GM12872 (cell line): ENCODE measurements around the gene SHLD2.

Source experiments
- TF ChIP-seq, protein P1 (sequence below): IDR thresholded peaks from 3 replicates; pipeline ENCODE4 v1.5.1; 2011; ENCODE audit warnings: low read depth, mild to moderate bottlenecking, low read length, moderate library complexity; ENCODE audit not compliant: insufficient read depth

SHLD2 gene

DNA sequence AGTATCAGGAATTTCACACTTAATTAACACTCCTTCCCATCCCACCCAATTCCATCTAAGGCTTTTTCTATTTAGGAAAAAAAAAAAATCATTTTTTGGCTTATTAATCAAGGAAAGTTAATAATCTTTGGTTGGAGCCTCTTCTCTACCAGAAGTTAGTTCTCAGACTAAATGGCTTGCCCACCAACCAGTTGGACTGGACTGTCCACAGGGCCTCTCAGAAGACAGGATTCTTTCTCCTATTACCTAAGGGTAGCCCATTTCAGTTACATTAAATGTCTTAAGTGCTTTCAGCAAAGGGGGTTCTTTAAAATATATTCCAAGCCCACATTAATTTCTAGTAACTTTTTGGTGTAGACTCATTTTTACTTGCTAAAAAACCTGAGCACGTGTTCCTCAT is 35.6 kb upstream of the SHLD2 start:
- TF ChIP-seq, protein P1, sequence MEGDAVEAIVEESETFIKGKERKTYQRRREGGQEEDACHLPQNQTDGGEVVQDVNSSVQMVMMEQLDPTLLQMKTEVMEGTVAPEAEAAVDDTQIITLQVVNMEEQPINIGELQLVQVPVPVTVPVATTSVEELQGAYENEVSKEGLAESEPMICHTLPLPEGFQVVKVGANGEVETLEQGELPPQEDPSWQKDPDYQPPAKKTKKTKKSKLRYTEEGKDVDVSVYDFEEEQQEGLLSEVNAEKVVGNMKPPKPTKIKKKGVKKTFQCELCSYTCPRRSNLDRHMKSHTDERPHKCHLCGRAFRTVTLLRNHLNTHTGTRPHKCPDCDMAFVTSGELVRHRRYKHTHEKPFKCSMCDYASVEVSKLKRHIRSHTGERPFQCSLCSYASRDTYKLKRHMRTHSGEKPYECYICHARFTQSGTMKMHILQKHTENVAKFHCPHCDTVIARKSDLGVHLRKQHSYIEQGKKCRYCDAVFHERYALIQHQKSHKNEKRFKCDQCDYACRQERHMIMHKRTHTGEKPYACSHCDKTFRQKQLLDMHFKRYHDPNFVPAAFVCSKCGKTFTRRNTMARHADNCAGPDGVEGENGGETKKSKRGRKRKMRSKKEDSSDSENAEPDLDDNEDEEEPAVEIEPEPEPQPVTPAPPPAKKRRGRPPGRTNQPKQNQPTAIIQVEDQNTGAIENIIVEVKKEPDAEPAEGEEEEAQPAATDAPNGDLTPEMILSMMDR: no peak

- TF ChIP-seq, protein P1: no peak
These were observed 34.6 kb upstream of the SHLD2 start for GRCh38 chr10:87060280-87060928.

GRCh38 chr10:87064651-87065050 is 30.4 kb upstream of the SHLD2 start:
- TF ChIP-seq, protein P1: no peak

DNA sequence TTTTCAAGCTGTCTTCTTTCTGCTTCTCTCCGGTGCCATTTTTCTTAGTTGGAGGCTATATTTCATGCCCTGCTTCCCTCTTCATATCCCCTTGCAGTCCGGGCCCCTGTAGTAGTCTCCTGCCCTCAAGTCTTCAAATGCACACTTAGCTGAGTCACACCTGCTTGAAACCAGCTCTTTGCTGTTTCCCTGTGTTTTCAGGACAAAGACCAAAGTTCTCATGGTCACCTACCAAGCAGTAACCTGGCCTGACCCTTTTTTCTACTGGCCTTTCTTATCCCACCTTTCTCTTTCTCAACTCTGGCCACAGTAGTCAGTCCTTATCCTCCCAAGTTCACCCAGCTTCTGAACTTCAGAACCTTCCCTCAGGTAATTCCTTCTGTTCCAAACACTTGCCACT is 28.8 kb upstream of the SHLD2 start:
- TF ChIP-seq, protein P1: no peak

GRCh38 chr10:87066865-87067264 is 28.1 kb upstream of the SHLD2 start:
- TF ChIP-seq, protein P1: no peak

DNA sequence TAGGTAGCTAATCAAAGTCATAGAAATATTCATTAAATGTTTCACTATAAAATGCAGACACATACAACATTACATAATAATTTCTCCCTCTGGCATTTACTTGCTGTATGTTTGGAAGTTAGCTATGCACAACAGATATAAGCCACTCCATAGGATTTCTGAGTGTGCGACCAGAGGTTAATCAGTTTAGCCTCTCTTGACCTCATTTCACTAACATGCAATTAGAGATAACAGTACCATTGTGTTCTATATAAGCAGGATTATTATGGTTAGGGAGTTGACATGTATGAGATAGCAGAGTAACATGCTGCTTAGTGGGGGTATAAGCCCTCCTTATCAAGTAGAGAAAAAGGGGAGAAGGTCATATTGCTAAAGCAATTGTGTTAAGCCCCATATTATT is 26.7 kb upstream of the SHLD2 start:
- TF ChIP-seq, protein P1: no peak

GRCh38 chr10:87072449-87072848 is 22.6 kb upstream of the SHLD2 start:
- TF ChIP-seq, protein P1: no peak
